G401 (cell line): ENCODE measurements around the gene ZNF362. TPM values are rescaled to one million over a fixed set of nuclear protein-coding genes. Genes with fewer than 3 reads are reported as not detected.
A peak's percentile ranks its signal among the peaks of the same experiment; 100 is the strongest.

Source experiments
- DNase-seq: peaks from one replicate; pipeline ENCODE4 v3.0.0-alpha.2; 2015; ENCODE audit warnings: low spot score
- in situ Hi-C: cut with HindIII; loops from 2 replicates; pipeline ENCODE4 v1.10.0; 2016; ENCODE audit warnings: low sequenced_read_pairs, mixed read lengths
- total RNA-seq: library from RNA; depleted of rRNA; stranded (reverse); fragments of >200 nt; shearing (Covaris generic); gene quantifications from 2 replicates; pipeline ENCODE4 v1.2.3, GENCODE V29; 2014

Gene ZNF362
- total RNA-seq, 1 experiment from 2014 or later, result 13.5 TPM

DNA sequence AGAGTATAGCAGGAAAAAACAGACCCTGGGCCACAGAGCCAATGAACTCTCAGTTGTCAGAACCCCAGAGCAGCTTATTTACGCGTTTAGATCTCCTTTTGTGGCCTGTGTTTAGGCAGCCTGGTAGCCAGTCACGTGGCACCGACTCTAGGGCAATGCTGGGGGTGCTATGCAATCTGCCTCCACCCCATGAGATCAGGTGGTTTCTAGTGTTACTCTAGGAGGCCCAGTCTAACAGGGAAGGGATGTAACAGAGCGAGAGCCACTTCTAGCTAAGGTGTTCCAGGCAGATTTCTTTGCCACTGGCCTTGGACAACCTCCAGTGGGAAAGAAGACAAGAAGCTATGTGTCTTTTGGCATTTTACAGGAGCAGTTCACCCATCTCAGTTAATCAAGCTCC is 76.6 kb downstream of the ZNF362 start:
- DNase-seq, result peak; percentile 74
- in situ Hi-C loops, result no loop called here

DNA sequence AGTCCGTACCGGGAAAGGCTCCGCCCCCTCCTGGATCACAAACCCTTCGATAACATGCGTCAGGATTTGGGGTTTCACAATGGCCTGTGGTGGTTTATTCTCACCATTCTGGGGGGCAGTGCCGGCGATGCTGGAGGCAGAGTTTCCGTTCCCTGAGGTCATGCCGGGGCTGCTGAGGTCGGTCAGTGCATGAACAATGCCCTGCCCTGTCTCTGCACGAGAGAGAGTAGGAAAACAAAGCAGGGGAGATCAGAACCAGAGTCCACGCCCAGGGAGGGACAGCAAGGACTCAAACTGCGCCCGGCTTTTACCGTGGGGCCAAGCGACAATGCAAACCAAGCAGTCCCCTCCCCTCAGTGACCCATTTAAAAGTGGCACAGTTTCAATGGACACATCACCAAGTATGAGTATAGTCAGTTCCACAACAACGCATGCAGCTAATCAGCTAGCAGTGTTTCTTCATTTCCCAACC is 77.8 kb downstream of the ZNF362 start:
- in situ Hi-C loops, result no loop called here
- peak; percentile 80 for DNase-seq

GRCh38 chr1:33335020-33335419 is 78.7 kb downstream of the ZNF362 start:
- in situ Hi-C loops, result no loop called here
- no peak for DNase-seq

- peak; percentile 66 for DNase-seq
- in situ Hi-C loops, result no loop called here
These were observed 80.3 kb downstream of the ZNF362 start for GRCh38 chr1:33336580-33336979.

DNA sequence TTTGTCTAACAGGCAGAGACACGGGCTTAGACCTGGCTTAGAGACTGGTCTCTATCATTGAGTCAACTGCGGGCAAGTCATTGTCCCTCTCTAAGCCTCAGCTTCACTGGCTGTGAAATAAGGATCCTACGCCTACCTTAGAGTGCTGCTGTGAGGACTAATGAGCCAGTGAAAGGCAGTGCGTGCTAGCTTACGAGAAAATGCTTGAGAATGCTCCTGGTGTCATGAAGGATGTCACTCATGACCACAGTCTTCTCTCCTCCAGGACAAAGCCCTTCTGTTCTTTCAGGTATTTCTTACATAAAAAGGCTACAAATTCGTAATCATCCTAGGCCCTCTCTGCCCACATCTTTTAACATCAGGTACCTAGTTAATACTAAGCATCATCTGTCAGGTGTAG is 81.1 kb downstream of the ZNF362 start:
- in situ Hi-C loops, result no loop called here
- DNase-seq, result peak; percentile 31

- DNase-seq, result no peak
- in situ Hi-C loops, result no loop called here
These were observed 81.8 kb downstream of the ZNF362 start for GRCh38 chr1:33338048-33338439.

- in situ Hi-C loops, result no loop called here
- peak; percentile 89 for DNase-seq
These were observed 82.3 kb downstream of the ZNF362 start for GRCh38 chr1:33338440-33339211.

DNA sequence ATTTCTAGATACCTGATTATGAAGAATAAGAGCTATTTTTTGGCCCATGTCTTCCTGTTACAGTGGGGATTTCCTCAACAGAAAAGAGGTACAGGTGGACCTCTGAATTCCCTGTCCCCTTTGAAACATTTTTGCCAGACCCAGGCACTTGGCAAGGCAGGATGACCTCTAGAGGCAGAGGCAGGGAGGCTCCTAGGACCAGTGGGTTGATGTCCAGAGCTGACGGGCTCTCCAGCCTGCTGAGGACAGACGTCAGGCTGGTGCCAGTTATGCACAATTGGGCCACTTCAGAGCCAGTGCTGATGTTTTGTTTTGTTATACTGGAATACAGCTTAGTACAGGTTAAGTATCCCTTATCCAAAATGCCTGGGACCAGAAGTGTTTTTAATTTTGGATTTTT is 83.1 kb downstream of the ZNF362 start:
- DNase-seq, result peak; percentile 36
- in situ Hi-C loops, result no loop called here

DNA sequence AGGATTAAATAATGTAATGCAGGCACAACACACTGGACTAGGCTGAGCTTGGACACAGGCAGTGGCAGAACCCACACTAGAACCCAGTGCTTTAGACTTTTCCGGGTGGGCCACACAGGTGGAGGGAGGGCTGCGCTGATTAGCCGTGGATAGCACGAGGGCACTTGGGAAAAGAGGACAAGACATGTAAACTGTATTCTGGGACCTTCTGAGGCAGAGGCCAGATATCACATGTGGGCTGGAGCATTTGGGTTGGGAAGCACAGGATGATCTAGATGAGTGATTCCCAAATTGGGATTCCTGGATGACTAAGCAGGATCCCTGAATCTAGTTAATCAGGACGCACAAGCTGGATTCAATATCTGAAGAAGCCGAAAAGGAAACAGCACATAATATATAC is 84.9 kb downstream of the ZNF362 start:
- no peak for DNase-seq
- in situ Hi-C loops, result no loop called here

GRCh38 chr1:33342041-33342723 is 85.9 kb downstream of the ZNF362 start:
- peak; percentile 31 for DNase-seq
- in situ Hi-C loops, result no loop called here

- in situ Hi-C loops, result no loop called here
- DNase-seq, result no peak
These were observed 87.2 kb downstream of the ZNF362 start for GRCh38 chr1:33343539-33343938.

DNA sequence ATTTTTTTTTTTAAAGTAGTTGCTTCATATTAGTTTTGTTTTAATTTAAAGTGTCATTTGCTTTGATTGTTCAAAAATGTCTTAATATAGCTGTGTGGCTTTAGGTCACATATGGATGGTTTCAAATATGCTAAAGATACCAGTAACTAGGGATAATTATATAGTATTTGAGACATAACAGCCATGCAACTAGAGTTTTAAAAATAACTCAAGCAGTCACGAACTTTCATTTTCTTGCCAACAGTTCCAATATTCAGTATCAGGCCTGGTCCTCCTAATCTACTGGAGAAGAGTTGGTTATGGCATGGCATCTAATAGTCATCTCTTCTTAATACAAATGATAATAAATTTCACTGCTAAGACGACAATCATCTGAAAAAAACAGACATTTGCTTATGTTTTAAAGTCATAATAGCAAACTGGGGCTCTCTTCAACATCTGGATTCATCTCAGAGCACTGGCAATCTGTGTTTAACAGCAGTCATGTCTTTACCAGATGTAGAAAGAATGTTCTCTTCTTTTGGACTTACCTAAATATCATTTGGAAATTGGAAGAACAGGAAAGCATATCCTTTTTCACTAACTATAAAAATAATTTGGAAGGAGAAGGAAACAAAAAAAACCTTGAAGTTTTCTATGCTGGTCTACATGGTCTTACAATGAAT is 88.7 kb downstream of the ZNF362 start:
- DNase-seq, result no peak
- in situ Hi-C loops, result no loop called here

- in situ Hi-C loops, result no loop called here
- no peak for DNase-seq
These were observed 90.2 kb downstream of the ZNF362 start for GRCh38 chr1:33346533-33346926.

- in situ Hi-C loops, result no loop called here
- peak; percentile 29 for DNase-seq
These were observed 90.8 kb downstream of the ZNF362 start for GRCh38 chr1:33346927-33347649.

DNA sequence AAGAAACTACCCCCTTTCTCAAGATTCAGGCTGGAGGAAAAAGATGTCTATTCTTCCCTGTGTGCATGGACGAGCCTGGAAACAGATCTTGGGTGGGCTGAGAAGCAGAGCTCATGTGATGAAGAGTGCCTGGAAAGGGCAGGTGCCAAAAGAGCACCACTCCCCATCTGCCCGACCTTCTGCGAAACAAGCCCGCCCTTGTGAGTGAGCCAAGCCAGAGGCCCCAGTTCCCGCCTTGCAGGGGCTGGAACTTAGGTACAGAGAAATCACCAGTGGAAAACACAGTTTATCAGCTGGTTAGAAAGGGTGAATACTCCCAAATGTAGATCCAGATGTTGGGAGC is 91.3 kb downstream of the ZNF362 start:
- in situ Hi-C loops, result no loop called here
- peak; percentile 59 for DNase-seq

DNA sequence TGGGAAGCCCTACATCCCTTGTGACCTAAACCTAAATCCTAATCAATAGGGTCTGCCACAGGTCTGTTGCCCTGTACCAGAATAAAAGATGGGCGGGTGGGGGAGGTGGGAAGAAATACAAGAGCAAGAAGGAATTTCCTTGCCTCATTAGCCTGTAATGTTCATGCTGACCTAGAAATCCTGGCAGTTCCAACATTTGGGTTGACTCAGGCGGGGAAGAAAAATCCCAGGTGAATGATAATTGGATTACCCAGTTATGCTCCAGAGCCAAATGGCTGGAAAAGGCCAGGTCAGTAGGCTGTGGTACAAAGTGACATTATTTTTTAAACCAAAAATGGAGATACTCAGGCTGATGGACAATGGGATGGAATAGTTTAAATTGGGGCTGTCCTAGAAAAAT is 91.9 kb downstream of the ZNF362 start:
- DNase-seq, result peak; percentile 84
- in situ Hi-C loops, result no loop called here

- peak; percentile 57 for DNase-seq
- in situ Hi-C loops, result no loop called here
These were observed 92.4 kb downstream of the ZNF362 start for GRCh38 chr1:33348676-33349080.

DNA sequence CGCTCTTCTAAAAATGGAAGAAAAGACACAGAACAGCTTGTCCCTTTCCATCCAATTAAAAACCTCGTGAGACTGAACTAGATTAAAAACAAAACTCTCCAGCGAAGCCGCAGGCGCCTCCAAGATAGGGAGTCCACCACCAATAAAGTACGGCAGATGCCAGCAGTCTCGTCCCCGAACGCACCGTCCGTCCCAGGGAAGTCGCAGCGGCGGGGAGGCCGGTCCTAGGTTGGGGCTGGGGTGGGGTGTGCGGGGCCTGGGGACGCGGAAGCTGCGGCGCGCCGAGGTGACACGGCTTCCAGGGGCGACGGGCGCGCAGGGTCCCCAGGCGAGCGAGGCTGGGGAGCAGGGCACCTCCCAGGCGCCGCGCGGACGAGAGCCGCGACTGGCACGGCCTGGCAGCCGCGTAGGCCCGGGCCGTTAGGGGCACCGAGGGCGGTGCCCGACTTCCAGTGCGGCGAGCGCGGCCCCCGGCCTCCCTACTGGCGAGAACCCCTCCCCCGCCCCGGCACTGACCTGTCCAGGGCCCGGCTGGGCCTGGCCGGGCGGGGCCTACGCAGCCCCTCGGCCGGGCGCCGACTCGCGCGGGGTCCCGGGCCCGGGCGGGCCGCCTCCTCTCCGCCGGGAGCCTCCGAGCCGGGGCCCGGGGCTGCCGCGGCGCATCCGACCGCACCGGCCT is 92.9 kb downstream of the ZNF362 start:
- in situ Hi-C loops, result no loop called here

More for the DNA sequence above, 92.9 kb downstream of the ZNF362 start:
- peak; percentile 34 for DNase-seq
